Ishikawa (cell line): Measurements from ENCODE around the gene GARIN5B.

Source experiments
- CREB1 ChIP-seq: IDR thresholded peaks from 2 replicates; pipeline ENCODE4 v1.6.1; 2012; ENCODE audit warnings: low read depth
- TAF1 ChIP-seq: IDR thresholded peaks from 2 replicates; pipeline ENCODE4 v1.6.1; 2012; ENCODE audit warnings: low read depth, mild to moderate bottlenecking

DNA sequence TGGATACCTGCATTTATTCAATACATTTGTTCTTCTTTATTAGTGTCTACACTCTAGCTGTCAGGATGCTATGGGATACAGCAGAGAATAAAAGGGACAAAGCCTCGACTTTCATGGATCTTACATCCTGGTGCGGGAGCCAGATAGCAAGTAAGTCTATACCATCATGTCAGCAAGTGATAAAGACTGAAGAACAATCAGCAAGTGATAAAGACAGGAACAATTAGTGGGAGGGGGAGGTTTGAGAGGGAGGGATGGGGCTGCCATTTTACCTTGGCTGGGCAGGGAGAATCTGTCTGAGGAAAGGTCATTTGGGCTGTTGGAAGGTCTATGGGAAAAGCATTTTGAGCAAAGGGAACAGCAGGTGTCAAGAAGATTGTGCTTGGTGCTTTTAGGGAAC lies 47.1 kb upstream of the GARIN5B start:
- TF ChIP-seq CREB1 = no peak
- no peak for TF ChIP-seq TAF1
